K562 (cell line): Measurements from ENCODE around the gene GRIN2D. TPM values are rescaled to one million over a fixed set of nuclear protein-coding genes. Genes with fewer than 3 reads are reported as not detected.

Experiments used
- CBX8 ChIP-seq: fragments of 200-600 bp; sonication (generic); IDR thresholded peaks from 2 replicates; pipeline ENCODE4 v1.6.1; 2012; ENCODE audit warnings: borderline replicate concordance, mixed run types, low read depth, mild to moderate bottlenecking, moderate library complexity, mixed read lengths, low read length, control low read depth, inconsistent platforms; ENCODE audit not compliant: poor library complexity, severe bottlenecking; ENCODE audit errors: extremely low read depth
- EZH2 ChIP-seq: IDR thresholded peaks from 2 replicates; pipeline ENCODE4 v1.6.1; 2012; ENCODE audit warnings: low read depth, mild to moderate bottlenecking, inconsistent platforms, low read length, borderline replicate concordance
- FOXA1 ChIP-seq: fragments of 450-650 bp; IDR thresholded peaks from 2 replicates; pipeline ENCODE4 v1.6.1; 2016; ENCODE audit warnings: mild to moderate bottlenecking, borderline replicate concordance
- HLTF ChIP-seq: fragments of 450-650 bp; IDR thresholded peaks from 2 replicates; pipeline ENCODE4 v1.6.1; 2016
- MTA2 ChIP-seq: fragments of 450-650 bp; IDR thresholded peaks from 2 replicates; pipeline ENCODE4 v1.6.1; 2016; ENCODE audit warnings: low read depth
- MYC ChIP-seq, 2 experiments: fragments of 250-450 bp in 1 of 2; sonication (Bioruptor Pico) in 1 of 2; IDR thresholded peaks; 2 replicates each; pipeline versions ENCODE4 v1.5.1 to v1.6.1; 2012 to 2021; ENCODE audit warnings: low read depth in 2 of 2, borderline replicate concordance in 1 of 2, improper control_type of control experiment in 1 of 2, low read length in 1 of 2, mild to moderate bottlenecking in 1 of 2, moderate library complexity in 1 of 2
- SMARCA4 ChIP-seq: fragments of 450-650 bp; IDR thresholded peaks from 2 replicates; pipeline ENCODE4 v1.6.1; 2016
- ZBTB8A ChIP-seq: fragments of 450-650 bp; IDR thresholded peaks from 2 replicates; pipeline ENCODE4 v1.6.1; 2018; ENCODE audit warnings: mild to moderate bottlenecking, moderate library complexity; ENCODE audit not compliant: partially characterized antibody
- ZNF354B ChIP-seq: fragments of 250-450 bp; sonication (Bioruptor Pico); IDR thresholded peaks from 2 replicates; pipeline ENCODE4 v1.4.0; 2020
- ZNF436 ChIP-seq: fragments of 250-450, 450-650 bp; sonication (Bioruptor Pico); formaldehyde crosslinking; IDR thresholded peaks from 2 replicates; pipeline ENCODE4 v1.7.0; 2020; ENCODE audit warnings: mild to moderate bottlenecking
- ZNF76 ChIP-seq: fragments of 250-450 bp; sonication (Bioruptor Pico); IDR thresholded peaks from 2 replicates; pipeline ENCODE4 v1.4.0; 2020; ENCODE audit warnings: mild to moderate bottlenecking, moderate library complexity, borderline replicate concordance
- polyA plus RNA-seq, 8 experiments: library from polyadenylated mRNA; depleted of rRNA in 4 of 8; stranded (reverse) in 5 of 8; unstranded in 3 of 8; fragments of >200 nt; fragmentation: Nextera tagmentation in 2 of 8; fragmentation: Illumina TruSeq in 1 of 8; extraction: Ambion mirVana in 2 of 8; extraction: Trizol in 1 of 8; gene quantifications; 2 replicates each; pipeline versions ENCODE4 v1.2.1 to v1.2.3, GENCODE V29; 2011 to 2014; ENCODE audit warnings: inconsistent platforms in 1 of 8, missing spikeins in 1 of 8
- total RNA-seq, 7 experiments: library from RNA; depleted of rRNA in 6 of 7; stranded (reverse); fragments of >200 nt in 6 of 7; fragmentation: Illumina TruSeq in 2 of 7; extraction: Trizol in 2 of 7; gene quantifications; 2 replicates each; pipeline versions ENCODE4 v1.2.1 to v1.2.3, GENCODE V29; 2011 to 2021; ENCODE audit warnings: low replicate concordance in 1 of 7
- TF ChIP-seq, protein P1 (sequence below): fragments of 450-650 bp; IDR thresholded peaks from 2 replicates; pipeline ENCODE4 v1.6.1; 2018; ENCODE audit not compliant: partially characterized antibody
- TF ChIP-seq, protein P2 (sequence below): fragments of 450-650 bp; IDR thresholded peaks from 2 replicates; pipeline ENCODE4 v1.6.1; 2016; ENCODE audit warnings: borderline replicate concordance
- TF ChIP-seq, protein P3 (sequence below): IDR thresholded peaks from 2 replicates; pipeline ENCODE4 v1.6.1; 2016; ENCODE audit warnings: missing genetic modification characterization, missing compliant biosample characterization
- TF ChIP-seq, protein P4 (sequence below): fragments of 450-650 bp; formaldehyde crosslinking; IDR thresholded peaks from 2 replicates; pipeline ENCODE4 v1.4.0; 2020; ENCODE audit warnings: mild to moderate bottlenecking, moderate library complexity
- TF ChIP-seq, protein P5 (sequence below): fragments of 450-650 bp; formaldehyde crosslinking; conservative IDR thresholded peaks from 2 replicates; pipeline ENCODE4 v1.4.0; 2022; ENCODE audit warnings: mild to moderate bottlenecking, missing genetic modification characterization

Gene GRIN2D
- total and polyA plus RNA-seq, 9 of the 15 experiments (the other 6 are each of a cell fraction or from before 2014, with no cell fraction given) = 0.32 to 31.5 (median 1.8) TPM

DNA sequence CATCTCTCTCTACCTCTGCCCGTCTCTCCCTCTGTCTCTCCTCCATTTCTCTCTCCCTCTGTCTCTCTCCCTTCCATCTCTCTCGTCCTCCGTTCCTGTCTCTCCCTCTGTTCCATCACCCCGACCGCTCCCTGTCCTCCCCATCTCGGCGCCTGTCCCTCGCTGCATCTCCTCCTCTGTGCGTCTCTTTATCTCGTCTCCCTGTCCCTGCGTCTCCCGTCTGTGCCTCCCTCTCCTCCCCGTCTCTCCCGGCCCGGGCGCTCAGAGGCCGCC is 4.6 kb downstream of the GRIN2D start (continued):
- TF ChIP-seq, protein P1, sequence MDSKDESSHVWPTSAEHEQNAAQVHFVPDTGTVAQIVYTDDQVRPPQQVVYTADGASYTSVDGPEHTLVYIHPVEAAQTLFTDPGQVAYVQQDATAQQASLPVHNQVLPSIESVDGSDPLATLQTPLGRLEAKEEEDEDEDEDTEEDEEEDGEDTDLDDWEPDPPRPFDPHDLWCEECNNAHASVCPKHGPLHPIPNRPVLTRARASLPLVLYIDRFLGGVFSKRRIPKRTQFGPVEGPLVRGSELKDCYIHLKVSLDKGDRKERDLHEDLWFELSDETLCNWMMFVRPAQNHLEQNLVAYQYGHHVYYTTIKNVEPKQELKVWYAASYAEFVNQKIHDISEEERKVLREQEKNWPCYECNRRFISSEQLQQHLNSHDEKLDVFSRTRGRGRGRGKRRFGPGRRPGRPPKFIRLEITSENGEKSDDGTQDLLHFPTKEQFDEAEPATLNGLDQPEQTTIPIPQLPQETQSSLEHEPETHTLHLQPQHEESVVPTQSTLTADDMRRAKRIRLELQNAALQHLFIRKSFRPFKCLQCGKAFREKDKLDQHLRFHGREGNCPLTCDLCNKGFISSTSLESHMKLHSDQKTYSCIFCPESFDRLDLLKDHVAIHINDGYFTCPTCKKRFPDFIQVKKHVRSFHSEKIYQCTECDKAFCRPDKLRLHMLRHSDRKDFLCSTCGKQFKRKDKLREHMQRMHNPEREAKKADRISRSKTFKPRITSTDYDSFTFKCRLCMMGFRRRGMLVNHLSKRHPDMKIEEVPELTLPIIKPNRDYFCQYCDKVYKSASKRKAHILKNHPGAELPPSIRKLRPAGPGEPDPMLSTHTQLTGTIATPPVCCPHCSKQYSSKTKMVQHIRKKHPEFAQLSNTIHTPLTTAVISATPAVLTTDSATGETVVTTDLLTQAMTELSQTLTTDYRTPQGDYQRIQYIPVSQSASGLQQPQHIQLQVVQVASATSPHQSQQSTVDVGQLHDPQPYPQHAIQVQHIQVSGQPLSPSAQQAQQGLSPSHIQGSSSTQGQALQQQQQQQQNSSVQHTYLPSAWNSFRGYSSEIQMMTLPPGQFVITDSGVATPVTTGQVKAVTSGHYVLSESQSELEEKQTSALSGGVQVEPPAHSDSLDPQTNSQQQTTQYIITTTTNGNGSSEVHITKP = peak; percentile 1
- TF ChIP-seq ZNF436 (CRISPR knock-in tag) (no peak), ZBTB8A (no peak), SMARCA4 (no peak), MYC (IDR thresholded peaks at IDR 0.05; ENCODE audit: low read depth, low read length) (no peak), MYC (CRISPR knock-in tag; IDR thresholded peaks at IDR 0.05; ENCODE audit: borderline replicate concordance, low read depth) (no peak), ZNF354B (no peak), FOXA1 (no peak), MTA2 (no peak), EZH2 (no peak), ZNF76 (CRISPR knock-in tag) (no peak), CBX8 (no peak), HLTF (0 out of 2 replicates have a peak, but pooled peaks have one; percentile 10)
- TF ChIP-seq, protein P2, sequence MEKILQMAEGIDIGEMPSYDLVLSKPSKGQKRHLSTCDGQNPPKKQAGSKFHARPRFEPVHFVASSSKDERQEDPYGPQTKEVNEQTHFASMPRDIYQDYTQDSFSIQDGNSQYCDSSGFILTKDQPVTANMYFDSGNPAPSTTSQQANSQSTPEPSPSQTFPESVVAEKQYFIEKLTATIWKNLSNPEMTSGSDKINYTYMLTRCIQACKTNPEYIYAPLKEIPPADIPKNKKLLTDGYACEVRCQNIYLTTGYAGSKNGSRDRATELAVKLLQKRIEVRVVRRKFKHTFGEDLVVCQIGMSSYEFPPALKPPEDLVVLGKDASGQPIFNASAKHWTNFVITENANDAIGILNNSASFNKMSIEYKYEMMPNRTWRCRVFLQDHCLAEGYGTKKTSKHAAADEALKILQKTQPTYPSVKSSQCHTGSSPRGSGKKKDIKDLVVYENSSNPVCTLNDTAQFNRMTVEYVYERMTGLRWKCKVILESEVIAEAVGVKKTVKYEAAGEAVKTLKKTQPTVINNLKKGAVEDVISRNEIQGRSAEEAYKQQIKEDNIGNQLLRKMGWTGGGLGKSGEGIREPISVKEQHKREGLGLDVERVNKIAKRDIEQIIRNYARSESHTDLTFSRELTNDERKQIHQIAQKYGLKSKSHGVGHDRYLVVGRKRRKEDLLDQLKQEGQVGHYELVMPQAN = 0 out of 2 replicates have a peak, but pooled peaks have one; percentile 13
- TF ChIP-seq, protein P3, sequence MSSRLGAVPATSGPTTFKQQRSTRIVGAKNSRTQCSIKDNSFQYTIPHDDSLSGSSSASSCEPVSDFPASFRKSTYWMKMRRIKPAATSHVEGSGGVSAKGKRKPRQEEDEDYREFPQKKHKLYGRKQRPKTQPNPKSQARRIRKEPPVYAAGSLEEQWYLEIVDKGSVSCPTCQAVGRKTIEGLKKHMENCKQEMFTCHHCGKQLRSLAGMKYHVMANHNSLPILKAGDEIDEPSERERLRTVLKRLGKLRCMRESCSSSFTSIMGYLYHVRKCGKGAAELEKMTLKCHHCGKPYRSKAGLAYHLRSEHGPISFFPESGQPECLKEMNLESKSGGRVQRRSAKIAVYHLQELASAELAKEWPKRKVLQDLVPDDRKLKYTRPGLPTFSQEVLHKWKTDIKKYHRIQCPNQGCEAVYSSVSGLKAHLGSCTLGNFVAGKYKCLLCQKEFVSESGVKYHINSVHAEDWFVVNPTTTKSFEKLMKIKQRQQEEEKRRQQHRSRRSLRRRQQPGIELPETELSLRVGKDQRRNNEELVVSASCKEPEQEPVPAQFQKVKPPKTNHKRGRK (tag) = no peak
- TF ChIP-seq, protein P4, sequence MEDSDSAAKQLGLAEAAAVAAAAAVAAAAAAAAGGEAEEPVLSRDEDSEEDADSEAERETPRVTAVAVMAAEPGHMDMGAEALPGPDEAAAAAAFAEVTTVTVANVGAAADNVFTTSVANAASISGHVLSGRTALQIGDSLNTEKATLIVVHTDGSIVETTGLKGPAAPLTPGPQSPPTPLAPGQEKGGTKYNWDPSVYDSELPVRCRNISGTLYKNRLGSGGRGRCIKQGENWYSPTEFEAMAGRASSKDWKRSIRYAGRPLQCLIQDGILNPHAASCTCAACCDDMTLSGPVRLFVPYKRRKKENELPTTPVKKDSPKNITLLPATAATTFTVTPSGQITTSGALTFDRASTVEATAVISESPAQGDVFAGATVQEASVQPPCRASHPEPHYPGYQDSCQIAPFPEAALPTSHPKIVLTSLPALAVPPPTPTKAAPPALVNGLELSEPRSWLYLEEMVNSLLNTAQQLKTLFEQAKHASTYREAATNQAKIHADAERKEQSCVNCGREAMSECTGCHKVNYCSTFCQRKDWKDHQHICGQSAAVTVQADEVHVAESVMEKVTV = no peak
- TF ChIP-seq, protein P5, sequence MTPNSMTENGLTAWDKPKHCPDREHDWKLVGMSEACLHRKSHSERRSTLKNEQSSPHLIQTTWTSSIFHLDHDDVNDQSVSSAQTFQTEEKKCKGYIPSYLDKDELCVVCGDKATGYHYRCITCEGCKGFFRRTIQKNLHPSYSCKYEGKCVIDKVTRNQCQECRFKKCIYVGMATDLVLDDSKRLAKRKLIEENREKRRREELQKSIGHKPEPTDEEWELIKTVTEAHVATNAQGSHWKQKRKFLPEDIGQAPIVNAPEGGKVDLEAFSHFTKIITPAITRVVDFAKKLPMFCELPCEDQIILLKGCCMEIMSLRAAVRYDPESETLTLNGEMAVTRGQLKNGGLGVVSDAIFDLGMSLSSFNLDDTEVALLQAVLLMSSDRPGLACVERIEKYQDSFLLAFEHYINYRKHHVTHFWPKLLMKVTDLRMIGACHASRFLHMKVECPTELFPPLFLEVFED (CRISPR knock-in tag) = peak; percentile 96; the same call in 1 of the 2 replicates
